ENCODE measurements around the gene OR10AD1. TPM values are rescaled to one million over a fixed set of nuclear protein-coding genes. Genes with fewer than 3 reads are reported as not detected.

The OR10AD1 gene
- total RNA-seq, 1 experiment from 2014 or later, result not detected

DNA sequence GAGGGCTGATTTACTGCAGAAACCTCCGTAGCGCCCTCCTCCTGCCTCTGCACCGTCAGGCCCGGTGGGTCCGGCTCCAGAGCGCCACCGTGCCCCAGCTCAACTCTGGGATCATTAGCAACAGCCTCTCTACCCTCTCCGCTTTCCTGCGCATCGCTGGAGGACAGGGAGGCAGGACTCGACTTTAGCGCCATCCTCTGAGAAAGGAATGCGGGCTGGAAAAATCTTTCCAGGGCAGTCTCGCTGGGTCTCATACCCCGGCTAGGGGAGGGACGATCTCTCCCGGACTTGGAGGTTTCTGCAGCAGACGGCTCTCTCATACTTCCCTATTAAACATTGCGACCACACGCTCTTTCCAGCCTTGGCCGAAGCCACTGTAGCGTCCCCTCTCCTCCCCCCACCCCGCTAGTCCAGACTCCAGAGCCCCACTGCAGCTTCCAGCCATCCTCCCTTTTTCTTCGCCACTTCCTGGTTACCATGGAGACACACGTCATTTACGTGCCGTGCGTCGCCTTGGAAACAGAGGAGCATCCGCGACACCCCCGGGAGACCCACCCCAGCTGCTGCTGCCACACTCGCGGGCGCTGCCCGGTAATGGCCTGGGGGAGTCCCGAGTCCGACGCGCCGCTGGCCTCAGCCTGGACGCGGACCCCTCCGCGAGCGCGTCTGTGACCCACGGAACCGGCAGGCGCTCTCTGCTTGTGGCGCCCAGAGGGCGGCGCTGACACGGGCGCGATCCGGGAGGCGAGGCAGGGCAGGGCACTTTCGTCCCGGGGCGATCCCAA lies 19.8 kb downstream of the OR10AD1 start, which contains the start of gene CCDC184 (continued):
- TF ChIP-seq CTCF (IDR thresholded peaks at IDR 0.05), result no peak

- TF ChIP-seq ZNF281 (CRISPR knock-in tag; IDR thresholded peaks at IDR 0.05) (no peak), ATF3 (CRISPR knock-in tag; conservative IDR thresholded peaks at IDR 0.05) (no peak), ZNF121 (CRISPR knock-in tag; IDR thresholded peaks at IDR 0.05) (no peak), JAZF1 (CRISPR knock-in tag; IDR thresholded peaks at IDR 0.05) (no peak), ZSCAN18 (CRISPR knock-in tag; IDR thresholded peaks at IDR 0.05) (no peak), ZNF423 (CRISPR knock-in tag; IDR thresholded peaks at IDR 0.05) (no peak), SP1 (CRISPR knock-in tag; conservative IDR thresholded peaks at IDR 0.05) (no peak), NR3C1 (CRISPR knock-in tag; conservative IDR thresholded peaks at IDR 0.05; ENCODE audit: low read depth) (no peak), ZNF671 (CRISPR knock-in tag; IDR thresholded peaks at IDR 0.05) (no peak), EMX1 (CRISPR knock-in tag; IDR thresholded peaks at IDR 0.05) (no peak), PRRX2 (CRISPR knock-in tag; IDR thresholded peaks at IDR 0.05) (no peak)
- TF ChIP-seq, protein P1, sequence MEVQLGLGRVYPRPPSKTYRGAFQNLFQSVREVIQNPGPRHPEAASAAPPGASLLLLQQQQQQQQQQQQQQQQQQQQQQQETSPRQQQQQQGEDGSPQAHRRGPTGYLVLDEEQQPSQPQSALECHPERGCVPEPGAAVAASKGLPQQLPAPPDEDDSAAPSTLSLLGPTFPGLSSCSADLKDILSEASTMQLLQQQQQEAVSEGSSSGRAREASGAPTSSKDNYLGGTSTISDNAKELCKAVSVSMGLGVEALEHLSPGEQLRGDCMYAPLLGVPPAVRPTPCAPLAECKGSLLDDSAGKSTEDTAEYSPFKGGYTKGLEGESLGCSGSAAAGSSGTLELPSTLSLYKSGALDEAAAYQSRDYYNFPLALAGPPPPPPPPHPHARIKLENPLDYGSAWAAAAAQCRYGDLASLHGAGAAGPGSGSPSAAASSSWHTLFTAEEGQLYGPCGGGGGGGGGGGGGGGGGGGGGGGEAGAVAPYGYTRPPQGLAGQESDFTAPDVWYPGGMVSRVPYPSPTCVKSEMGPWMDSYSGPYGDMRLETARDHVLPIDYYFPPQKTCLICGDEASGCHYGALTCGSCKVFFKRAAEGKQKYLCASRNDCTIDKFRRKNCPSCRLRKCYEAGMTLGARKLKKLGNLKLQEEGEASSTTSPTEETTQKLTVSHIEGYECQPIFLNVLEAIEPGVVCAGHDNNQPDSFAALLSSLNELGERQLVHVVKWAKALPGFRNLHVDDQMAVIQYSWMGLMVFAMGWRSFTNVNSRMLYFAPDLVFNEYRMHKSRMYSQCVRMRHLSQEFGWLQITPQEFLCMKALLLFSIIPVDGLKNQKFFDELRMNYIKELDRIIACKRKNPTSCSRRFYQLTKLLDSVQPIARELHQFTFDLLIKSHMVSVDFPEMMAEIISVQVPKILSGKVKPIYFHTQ (CRISPR knock-in tag; IDR thresholded peaks at IDR 0.05), result no peak
- POLR2A ChIA-PET, result interaction anchor here (1.0 to 1.6 kb wide), 4 partner anchors 15 to 369 kb away, joined by 3 to 7 read pairs (median 3); partner anchors contain the start of gene ASB8
- H3K4me1 Mint-ChIP-seq, result peaks cover 29% of the 10 kb centered on the region
- H3K27me3 Mint-ChIP-seq (ENCODE audit: low read depth), result peaks cover 95% of the 10 kb centered on the region
- no peak for DNase-seq (ENCODE audit: low spot score)
- no peak for ATAC-seq
- peak overlapping the region; percentile 81 for H3K4me3 Mint-ChIP-seq
- no peaks in the 10 kb centered on the region for H3K9me3 Mint-ChIP-seq
- H3K27ac Mint-ChIP-seq, result no peak overlapping the region
- CTCF ChIA-PET, result interaction anchor here (0.8 to 2.4 kb wide), 21 partner anchors 9 to 436 kb away, joined by 3 to 23 read pairs (median 5); partner anchors contain the start of genes ASB8, PFKM, TMEM106C and VDR
- no peaks in the 10 kb centered on the region for H3K36me3 Mint-ChIP-seq
Measured at GRCh38 chr12:48182631-48183030, 20.5 kb downstream of the OR10AD1 start.

Data from WTC11 (cell line).